Umbilical cord (tissue), 2 donors: ENCODE results near the gene ITPKB. TPM values are rescaled to one million over a fixed set of nuclear protein-coding genes. Genes with fewer than 3 reads are reported as not detected.
"Not testable (repeated sequence)": the region's sequence is repeated elsewhere in the genome, so short reads cannot be mapped to it uniquely, and the experiment has no call there.

Experiments
- DNase-seq: peaks from one replicate; pipeline ENCODE4 v3.0.0-alpha.2; 2015; ENCODE audit warnings: low spot score
- total RNA-seq: library from RNA; depleted of rRNA; stranded (reverse); fragments of >200 nt; gene quantifications from one replicate; pipeline ENCODE4 v1.2.3, GENCODE V29; 2014; ENCODE audit warnings: low replicate concordance; ENCODE audit not compliant: insufficient read depth

The ITPKB gene
- total RNA-seq, 1 donor from 2014 or later: 15.4 TPM

DNA sequence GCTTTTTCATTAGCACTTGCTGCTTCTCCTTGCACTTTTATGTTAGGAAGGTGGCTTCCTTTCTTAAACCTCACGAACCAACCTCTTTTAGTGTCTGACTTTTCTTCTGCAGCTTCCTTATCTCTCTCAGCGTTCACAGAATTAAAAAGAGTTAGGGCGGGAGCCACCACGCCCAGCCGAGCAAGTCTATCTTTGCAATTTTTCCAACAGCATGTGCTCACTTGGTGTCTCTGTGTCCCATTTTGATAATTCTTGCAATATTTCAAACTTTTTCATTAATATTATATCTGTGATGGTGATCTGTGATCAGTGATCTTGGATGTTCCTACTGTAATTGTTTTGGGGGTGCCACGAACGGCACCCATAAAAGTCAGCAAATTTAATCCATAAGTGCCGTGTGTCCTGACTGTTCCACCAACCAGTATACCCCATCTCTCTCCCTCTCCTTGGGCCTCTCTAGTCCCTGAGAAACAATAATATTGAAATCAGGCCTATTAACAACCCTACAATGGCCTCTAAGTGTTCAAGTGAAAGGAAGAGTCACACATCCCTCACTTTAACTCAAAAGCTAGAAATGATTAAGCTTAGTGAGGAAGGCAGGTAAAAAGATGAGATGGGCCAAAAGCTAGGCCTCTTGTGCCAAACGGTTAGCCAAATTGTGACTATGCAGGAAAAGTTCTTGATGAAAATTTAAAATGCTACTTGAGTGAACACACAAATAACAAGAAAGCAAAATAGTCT is 15.9 kb upstream of the ITPKB start:
- no peak for DNase-seq

DNA sequence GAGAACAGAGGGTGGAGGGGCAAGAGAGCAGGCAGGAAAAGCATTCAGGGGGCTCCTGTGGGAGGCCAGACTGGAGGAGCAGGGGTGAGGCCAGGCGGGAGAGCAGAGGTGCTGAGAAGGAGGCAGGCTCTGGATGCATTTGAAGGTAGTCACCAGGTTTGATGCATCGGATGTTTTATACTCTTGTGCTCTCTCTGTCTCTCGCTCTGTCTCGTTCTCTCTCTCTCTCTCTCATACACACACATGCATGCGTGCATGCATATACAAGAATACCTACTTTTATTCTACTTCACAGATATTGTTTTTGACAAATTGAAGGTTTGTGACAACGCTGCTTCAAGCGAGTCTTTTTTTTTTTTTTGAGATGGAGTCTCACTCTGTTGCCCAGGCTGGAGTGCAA is 15.0 kb upstream of the ITPKB start:
- DNase-seq: no peak

DNA sequence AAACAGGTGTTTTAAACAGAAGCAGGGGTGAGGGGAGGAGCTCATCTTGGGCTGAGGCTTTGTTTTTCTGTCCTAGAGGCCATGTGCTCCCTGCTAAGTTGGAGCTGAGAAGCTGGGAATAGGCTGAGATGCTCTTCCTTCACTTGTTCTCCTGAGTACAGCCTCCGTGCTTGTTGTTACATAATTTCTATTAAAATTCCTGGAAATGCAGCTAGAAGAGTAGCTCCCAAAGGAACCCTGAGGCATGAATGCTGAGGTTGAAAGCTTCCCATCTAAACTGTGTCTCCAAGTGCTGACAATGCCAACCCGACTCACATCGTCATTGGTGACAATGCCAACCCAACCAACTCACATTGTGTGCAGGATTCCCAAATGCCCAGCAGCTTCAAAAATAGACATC is 12.6 kb upstream of the ITPKB start:
- DNase-seq: no peak

DNA sequence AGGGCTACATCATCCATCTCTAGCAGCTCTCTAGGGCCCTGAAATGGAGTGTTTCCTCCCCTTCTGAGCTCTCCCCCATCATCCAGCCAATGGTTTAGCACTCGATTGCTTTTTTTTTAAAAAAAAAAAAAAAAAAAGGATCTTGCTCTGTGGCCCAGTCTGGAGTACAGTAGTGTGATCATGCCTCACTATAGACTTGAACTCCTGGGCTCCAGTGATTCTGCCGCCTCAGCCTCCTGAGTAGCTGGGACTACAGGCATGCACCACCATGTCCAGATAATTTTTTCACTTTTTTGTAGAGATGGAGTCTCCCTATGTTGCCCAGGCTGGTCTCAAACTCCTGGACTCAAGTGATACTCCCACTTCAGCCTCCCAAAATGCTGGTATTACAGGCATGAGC is 12.1 kb upstream of the ITPKB start:
- no peak for DNase-seq

DNA sequence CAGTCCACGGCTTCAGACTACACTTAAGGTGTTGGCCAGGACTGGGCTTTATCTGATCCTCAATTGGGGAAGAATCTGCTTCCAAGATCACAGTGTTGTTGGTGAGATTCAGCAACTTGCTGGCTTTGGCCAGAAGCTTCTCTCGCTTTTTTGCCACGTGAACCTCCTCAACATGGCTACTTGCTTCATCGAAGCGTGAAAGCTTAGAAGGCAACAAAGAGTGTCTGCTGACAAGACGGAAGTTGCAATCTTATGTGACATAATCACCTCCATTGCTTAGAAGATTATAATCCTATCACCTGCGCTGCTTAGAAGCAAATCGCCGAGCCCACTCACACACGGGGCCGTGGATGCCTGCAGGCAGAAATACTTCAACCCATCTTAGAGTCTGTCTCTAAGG is 10.4 kb upstream of the ITPKB start:
- DNase-seq: no peak

DNA sequence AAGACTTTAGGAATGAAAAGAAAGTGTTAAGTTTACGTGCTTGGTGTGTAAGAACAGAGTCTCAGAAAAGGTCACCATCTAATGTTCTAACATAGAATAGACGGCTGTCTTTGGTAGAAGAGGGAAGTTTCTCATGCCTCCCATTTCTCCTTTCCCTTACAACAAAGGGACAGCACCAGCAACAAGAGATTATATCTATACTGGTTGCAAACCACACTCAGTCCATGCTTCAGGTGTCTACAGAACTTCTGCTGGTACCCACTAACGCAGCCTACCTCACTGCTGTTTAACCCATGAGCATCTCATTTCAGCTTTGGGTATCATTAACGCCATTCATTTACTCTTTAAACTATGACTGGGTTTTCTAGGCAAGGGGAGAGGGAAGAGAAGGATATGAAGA is 9.2 kb upstream of the ITPKB start:
- DNase-seq: no peak

DNA sequence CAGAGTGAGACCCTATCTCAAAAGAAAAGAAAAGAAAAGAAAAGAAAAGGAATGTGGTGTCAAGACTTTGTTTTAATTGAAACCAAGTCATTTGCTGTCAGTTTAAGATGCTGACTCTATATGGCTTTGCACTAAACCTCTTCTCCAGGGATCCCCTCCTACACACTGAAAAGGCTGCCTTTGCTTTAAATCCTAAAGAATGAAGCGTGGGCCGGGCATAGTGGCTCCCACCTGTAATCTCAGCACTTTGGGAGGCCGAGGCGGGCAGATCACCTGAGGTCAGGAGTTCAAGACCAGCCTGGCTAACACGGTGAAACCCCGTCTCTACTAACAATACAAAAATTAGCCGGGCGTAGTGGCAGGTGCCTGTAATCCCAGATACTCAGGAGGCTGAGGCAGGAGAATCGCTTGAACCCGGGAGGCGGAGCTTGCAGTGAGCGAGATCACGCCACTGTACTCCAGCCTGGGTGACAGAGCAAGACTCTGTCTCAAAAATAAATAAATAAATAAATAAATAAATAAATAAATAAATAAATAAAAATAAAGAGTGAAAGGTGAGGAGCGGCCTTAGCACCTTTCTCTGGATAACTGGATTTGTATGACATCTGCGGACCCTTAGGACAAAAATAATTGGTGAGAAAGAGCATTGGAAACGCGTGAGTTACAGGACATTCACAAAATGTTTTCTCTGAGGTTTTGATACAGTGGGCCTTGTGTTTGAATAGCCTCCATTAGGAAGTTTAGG is 8.6 kb upstream of the ITPKB start:
- DNase-seq: not testable (repeated sequence)

DNA sequence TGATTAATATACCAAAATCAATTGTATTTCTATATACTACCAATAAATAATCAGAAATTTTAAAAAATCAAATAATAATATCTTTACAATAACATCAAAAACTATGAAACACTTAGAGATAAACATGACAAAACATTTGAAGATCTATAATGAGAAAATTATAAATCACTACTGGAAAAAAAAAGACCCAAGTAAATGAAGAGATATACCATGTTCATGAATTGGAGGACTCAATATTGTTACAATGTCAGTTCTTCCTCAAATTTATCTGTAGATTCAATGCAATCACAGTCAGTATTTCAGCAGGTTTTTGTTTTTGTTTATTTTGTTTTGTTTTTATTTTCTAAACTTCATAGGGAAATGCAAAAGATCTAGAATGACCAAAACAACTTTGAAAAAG is 4.2 kb upstream of the ITPKB start:
- DNase-seq: no peak

DNA sequence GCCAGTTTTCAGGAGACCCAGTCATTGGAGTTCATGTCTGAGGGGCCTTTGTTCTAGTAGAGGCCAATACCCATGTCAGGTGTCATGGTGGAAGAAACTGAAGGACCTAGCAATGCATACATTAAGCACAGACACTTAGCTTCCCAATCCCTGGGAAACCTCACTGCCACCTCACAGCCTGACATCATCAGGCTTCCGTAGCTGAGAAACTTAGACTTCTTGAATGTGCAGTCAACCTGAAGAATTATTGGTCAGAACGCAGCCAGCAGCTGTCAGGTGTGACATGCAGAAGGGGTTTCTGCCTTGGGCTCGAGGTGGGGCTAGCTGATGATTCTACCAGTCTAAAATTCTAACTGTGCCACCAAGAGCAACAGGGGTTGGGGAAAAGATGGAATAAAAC is 1.9 kb upstream of the ITPKB start:
- DNase-seq: no peak

DNA sequence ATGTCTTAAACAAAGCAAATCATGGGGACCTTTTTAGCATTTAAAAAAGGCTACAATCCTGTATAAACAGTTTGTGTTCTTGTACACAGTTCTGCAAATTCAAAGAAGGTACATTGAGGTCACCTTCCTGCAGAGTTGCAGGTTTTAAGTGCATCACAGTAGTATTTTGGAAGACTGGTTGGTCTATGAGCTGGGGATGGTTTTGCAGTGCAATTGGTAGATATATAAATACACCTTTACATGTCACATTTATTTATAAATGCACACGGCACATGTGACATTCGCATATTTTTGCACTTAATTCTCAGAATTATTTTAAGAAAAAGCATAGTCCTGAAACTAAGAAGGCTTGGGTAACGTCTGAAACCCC is 599 bp upstream of the ITPKB start:
- no peak for DNase-seq

DNA sequence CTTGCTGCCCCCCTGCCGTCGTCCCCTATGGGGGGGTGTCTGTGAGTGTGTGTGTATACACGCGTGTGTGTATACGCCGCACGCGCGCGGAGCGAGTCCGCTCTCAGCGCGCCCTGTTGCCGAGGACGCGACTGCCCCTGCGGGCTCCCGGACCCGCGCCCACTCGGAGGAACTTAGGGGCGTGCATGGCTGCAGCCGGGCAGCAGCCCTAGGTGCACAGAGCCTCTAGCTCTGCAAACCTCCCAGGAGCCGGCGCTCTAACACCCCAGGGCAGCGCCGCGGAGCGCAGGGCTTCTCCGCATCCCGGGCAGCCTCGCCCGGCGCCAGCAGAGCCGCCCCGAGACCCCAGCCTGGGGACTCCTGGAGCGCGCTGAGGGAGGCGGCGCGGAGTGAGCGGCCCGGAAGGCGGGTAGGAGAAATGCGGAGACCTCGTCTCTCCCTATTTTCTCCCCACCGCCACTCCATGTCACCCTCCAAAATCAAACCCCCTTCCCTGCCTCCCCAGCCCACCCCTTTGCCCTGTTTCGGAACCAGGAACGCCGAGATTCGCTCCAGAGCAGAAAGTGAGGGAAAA is 574 bp downstream of the ITPKB start:
- DNase-seq: peak; percentile 28

DNA sequence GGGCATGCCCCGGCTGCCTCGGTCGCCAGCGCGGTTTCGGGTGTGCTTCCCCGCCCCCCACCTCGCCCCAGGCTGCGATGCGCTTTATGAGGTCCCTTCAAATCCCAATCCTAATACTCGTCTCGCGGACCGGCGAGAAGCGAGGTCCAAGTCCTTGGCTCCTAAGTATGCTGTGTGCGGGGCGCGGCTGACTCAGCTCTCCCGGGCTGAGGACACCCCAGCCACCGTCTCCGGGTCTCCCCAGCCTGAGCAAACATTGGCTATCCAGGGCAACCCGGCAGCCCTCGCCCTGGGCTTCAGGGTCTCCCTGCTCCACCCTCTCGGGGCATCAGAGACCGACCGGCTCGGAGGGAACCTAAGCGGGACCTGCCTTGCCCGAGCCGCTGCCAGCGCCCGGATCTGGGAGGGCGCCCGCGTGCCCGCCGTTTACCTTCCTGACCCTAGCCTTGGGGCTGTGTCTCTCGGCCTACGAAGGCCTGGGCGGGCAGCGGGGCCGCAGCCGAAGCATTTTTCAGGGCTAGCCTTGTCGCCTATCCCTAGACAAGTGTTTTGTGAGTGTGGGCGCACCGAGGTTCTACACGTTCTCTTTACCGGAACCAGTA is 1.2 kb downstream of the ITPKB start:
- peak; percentile 47 for DNase-seq

DNA sequence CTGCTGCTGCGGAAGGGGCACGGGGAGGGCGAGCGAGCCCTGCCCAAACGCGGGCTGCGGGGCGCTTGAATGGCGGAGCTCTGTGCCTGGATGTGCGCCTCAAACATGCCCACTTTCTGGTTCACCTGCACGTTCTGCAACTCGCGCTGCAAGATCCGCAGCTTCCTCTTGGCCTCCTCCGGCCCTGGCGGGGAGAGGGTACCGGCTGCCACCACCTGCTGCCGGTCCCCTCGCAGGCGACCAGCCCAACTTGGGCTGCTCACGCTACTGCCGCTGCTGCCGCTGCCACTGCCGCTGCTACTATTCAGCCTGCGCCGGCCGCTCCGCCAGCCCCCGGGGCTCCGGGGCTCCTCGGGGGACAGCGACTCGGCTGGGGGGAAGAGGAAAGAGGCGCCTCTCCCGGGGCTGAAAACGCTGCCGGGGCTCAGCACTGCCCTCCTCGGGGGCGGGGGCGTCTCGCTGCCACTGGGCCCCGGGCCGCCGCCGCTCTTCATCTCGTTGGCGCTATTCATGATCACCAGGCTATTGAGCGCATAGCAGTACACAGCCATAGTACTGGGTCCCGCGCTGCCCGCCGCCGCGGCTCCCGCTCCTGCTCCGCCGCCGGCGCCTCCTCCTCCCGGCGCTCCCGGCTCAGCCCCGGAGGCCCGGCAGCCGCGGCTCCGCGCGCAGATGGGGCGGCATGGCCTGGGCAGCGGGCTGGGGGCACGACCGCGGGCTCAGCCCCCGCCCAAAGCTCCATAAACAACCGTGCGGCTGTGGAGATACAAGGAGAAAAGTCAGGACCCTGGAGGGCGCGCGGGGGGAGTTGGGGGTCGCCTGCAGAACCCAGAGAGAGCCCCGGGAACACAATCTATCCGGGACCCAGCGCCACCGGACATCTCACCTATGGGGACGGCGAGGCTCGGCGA is 1.9 kb downstream of the ITPKB start:
- DNase-seq: peak; percentile 43

DNA sequence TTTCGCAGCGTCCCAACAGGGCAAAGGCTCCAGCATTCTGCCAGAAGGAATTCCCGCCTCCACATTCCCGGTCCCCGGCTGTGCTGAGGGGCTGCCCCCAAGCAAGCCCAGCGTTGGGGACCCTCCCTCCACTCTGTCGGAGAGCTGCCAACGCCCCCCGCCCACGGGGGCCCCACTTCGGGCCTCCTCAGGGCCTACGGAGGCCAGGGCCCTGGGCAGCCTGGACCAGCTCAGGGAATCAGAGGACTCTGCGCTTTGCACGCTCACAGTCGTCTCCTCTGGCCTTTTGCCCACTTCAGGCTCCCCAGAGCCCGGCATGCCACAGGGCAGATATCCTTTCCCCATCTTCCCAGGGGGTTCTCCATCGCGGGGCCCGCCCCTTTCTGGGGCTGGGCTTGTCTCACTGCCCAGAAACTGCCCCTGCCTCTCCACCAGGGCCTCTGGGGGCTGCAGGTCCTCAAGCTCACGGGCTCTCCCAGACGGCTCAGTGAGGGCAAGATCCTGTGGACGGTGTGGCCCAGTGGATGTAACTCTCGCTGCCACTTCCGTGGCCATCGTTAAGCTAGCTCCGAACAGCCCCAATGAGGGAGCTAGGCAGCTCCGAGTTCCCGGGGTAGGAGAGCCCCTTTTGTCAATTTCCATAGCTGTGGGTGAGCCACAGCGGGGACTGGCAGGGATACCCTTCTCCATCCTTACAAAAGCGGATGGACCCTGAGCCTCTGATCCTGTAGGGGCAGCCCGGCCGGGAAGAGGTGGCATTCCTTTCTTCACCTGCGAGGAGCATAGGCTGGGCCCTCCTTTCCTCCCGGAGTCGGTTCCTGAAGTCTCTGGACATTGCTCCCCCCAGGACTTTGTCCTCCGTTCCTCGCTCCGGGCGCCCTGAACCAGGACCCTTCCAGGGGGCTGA is 2.8 kb downstream of the ITPKB start:
- peak; percentile 58 for DNase-seq

DNA sequence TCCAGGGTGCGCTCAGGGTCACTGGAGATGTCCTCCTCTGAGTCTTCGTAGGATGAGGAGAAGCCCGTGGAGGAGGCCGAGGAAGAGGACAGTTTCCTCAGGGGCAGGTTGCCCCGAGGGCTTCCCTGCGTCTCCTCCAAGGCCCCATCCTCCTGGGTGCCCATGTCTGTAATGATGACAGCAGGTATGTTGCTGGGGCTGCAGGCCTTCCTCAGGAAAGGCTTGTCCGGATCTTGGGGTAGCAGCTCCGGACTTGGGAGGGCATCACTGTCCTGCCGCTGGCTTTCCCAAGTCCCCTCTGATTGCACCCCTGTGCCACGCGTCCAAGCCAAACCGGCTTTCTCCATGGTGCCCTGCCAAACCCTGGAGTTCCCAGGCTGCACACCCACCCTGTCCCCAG is 3.5 kb downstream of the ITPKB start:
- no peak for DNase-seq

DNA sequence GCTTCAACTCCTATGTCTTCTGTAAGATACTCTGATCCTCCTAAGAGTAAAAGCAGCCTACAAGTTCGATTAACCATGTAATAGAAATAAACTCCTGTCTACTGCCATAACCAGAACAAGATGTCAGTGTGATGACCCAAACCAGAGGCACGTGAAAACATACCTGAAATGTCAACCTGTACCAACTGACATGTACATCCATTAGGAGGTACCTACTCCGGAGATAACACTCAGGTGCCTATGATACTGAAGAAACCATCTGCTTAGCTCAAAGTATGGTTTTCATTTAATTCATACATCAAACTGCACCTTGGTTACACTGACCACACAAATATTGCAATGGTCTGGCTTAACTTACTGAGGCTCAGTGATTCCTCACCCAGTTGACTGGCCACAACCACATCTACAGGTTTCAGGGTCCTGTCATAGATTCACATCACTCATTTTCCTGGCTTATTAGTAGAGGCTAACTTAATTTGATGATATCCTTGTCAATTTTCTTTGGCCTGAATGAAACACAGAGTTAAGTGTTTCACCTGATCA is 4.4 kb downstream of the ITPKB start:
- no peak for DNase-seq

DNA sequence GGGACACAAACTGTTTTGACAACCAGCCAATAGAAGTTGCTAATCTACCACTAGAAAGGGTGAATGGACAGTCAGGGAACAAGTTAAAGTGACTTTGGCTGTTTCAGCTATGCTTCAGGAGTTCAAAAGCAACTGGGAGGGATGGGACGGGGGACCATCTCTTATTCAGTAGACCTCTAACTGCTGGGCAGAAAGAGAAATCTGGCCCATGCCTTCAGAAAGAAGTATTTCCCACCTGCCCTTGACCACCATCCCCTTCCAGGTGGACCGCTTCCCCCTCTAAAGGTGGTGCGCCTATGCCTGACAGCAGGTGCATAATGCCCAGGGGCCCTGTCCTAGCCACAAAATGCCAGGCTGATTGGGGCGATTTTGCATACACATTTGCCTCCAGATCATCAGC is 5.2 kb downstream of the ITPKB start:
- no peak for DNase-seq

DNA sequence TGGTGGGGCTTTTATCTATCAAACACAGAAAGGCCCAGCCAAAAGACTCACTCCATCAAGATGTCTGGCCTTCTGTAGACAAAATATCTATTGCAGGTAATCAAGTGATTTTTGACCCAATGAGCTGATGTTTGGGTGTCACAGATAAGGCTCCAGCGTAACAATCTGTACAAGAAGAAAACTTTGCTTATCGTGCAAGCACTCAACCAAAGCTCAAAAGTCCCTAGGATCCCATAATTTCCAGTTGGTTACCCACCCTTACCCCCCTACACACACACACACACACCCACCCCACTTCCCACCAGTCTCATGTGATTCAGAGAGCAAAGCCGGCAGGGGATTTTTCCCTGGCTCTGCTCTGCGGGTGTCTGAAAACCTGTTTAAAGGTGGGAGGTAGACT is 5.8 kb downstream of the ITPKB start:
- DNase-seq: no peak

DNA sequence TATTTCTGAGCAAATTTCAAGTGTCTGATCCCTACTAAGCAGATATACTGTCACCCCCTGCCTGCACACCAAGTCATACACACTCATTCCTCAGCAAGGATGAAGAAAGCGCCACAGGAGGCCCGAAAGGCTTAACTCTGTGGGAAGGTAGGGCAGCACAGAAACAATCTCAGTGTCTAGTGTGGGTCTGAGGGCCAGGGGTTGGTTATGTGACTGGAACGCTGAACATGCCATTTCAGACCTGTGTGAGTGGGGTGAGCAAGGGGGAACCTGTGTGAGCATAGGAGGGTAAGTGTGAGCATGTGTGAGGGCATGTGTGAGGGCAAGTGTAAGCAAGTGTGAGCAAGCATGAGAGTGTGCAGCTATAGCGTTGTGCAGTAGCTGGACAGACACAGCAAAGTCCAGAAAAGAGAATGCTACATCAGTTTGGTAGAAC is 6.2 kb downstream of the ITPKB start:
- DNase-seq: no peak

DNA sequence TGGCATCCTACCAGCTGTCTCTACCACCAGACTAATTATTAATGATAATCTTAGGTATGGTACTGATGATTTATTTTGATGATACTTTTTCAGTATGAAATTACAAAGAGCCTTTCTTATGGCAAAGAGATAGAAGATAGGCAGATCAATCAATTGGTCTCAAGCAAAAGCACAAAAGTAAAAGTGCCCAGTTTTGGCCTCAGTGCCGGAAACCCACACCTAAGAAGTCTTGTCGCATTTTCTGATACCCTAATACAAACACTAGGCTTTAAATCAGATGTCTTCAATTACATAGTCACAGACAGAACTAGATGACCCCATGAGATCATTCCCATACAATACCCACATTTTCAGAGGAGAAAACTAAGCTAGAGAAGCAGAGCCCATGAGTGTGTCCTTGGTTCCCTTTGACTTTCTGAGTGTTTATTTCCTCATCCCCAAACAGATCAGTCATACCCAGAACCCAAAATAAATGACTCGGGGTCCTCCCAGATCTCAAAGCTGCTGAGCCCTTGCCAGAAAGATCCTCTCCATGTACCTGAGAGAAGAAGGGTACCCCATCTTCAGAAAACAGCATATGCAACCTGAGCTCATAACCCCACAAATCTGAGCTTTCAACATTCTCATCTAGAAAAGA is 7.7 kb downstream of the ITPKB start:
- DNase-seq: no peak
